Measurements from ENCODE around the gene ADRB2.
"Not testable (repeated sequence)": the region's sequence is repeated elsewhere in the genome, so short reads cannot be mapped to it uniquely, and the experiment has no call there.

The ADRB2 gene

GRCh38 chr5:148826053-148826738 lies at the start of gene ADRB2:
Gene ADRB2 (plus strand): TSS chr5:148826611. CDS start chr5:148826832, 221 bp downstream.
- DNase-seq, result peak; percentile 93

- DNase-seq, result no peak
Observed at GRCh38 chr5:148776780-148777179, 49.6 kb upstream of the ADRB2 start.

GRCh38 chr5:148778882-148779281 lies 47.5 kb upstream of the ADRB2 start:
- no peak for DNase-seq

- DNase-seq, result no peak
Observed at GRCh38 chr5:148780711-148781110, 45.7 kb upstream of the ADRB2 start.

- no peak for DNase-seq
Observed at GRCh38 chr5:148781766-148782165, 44.6 kb upstream of the ADRB2 start.

- DNase-seq, result no peak
Observed at GRCh38 chr5:148785223-148785622, 41.2 kb upstream of the ADRB2 start.

GRCh38 chr5:148786456-148786855 lies 40.0 kb upstream of the ADRB2 start:
- DNase-seq, result no peak

- no peak for DNase-seq
Observed at GRCh38 chr5:148788636-148789035, 37.8 kb upstream of the ADRB2 start.

GRCh38 chr5:148790545-148791333 lies 35.7 kb upstream of the ADRB2 start:
- no peak for DNase-seq

GRCh38 chr5:148791334-148791667 lies 35.1 kb upstream of the ADRB2 start:
- no peak for DNase-seq

- DNase-seq, result no peak
Observed at GRCh38 chr5:148791696-148792095, 34.7 kb upstream of the ADRB2 start.

GRCh38 chr5:148792744-148793143 lies 33.7 kb upstream of the ADRB2 start:
- DNase-seq, result no peak

- DNase-seq, result no peak
Observed at GRCh38 chr5:148793261-148793660, 33.1 kb upstream of the ADRB2 start.

- no peak for DNase-seq
Observed at GRCh38 chr5:148794275-148794674, 32.1 kb upstream of the ADRB2 start.

GRCh38 chr5:148794729-148795561 lies 31.5 kb upstream of the ADRB2 start:
- DNase-seq, result no peak

- no peak for DNase-seq
Observed at GRCh38 chr5:148796936-148797335, 29.5 kb upstream of the ADRB2 start.

- DNase-seq, result no peak
Observed at GRCh38 chr5:148798786-148799185, 27.6 kb upstream of the ADRB2 start.

- no peak for DNase-seq
Observed at GRCh38 chr5:148799737-148800527, 26.5 kb upstream of the ADRB2 start.

- no peak for DNase-seq
Observed at GRCh38 chr5:148801682-148802276, 24.6 kb upstream of the ADRB2 start.

- not testable (repeated sequence) for DNase-seq
Observed at GRCh38 chr5:148803451-148803850, 23.0 kb upstream of the ADRB2 start.

- no peak for DNase-seq
Observed at GRCh38 chr5:148804393-148804792, 22.0 kb upstream of the ADRB2 start.

Measured in right hindlimb (tissue), 1 donor.